Measurements from ENCODE around the gene SLC47A2. TPM values are rescaled to one million over a fixed set of nuclear protein-coding genes. Genes with fewer than 3 reads are reported as not detected.
"Not testable (repeated sequence)": the region's sequence is repeated elsewhere in the genome, so short reads cannot be mapped to it uniquely, and the experiment has no call there.

SLC47A2 gene, protein sequence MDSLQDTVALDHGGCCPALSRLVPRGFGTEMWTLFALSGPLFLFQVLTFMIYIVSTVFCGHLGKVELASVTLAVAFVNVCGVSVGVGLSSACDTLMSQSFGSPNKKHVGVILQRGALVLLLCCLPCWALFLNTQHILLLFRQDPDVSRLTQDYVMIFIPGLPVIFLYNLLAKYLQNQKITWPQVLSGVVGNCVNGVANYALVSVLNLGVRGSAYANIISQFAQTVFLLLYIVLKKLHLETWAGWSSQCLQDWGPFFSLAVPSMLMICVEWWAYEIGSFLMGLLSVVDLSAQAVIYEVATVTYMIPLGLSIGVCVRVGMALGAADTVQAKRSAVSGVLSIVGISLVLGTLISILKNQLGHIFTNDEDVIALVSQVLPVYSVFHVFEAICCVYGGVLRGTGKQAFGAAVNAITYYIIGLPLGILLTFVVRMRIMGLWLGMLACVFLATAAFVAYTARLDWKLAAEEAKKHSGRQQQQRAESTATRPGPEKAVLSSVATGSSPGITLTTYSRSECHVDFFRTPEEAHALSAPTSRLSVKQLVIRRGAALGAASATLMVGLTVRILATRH
- not detected for total RNA-seq

DNA sequence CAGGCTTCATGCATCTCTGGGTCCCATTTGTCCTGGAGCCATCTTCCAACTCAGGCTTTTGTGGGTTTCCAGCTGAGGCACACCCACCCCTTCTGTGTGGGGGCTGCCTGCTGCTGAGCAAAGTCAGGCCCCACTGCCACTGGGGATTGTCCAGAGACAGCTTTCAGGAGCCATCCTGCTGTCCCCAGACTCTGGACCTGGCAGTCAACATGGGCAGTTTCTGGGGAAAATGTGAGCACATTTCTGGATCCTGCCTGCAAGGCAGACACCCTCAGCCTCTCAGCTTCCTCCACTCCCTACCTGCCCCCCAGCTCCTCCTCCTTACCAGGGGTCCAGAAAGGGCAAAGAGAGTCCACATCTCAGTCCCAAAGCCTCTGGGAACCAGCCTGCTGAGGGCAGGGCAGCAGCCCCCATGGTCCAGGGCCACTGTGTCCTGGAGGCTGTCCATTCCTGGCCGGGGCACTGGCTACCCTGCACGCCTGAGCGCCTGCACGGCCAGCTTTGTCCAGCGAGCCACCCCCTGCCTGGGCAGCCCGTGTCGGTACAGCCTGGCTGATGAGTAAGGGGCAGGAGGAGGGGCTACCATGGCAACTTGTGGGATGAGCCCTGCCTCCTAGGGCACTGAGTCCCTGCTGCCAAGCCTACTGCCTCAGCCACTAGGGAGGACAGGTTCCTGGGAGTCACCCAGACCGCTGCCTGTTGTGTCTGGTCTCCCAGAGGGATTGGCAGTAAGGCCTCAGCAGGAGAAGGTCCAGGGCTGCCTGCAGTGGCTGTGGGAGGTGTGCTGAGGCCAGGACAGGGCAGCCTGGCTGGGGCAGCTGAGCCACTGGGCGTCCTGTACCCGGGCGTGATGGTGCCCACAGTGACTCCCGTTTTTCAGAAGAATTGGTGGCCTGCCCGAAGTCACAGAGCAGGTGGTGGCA, at the start of gene SLC47A2:
Gene SLC47A2, minus strand, starts transcription at position 477 of the 923 bp plus-strand sequence. Its CDS starts 29 bp downstream, at position 448.
- H3K4me1 Mint-ChIP-seq (ENCODE audit: low read depth): no peaks in the 10 kb centered on the region
- ChIA-PET CTCF (no interaction called here), POLR2A (no interaction called here)
- H3K36me3 Mint-ChIP-seq: no peaks in the 10 kb centered on the region
- no peaks in the 10 kb centered on the region for H3K27me3 Mint-ChIP-seq
- intact Hi-C loops (cut with micrococcal nuclease): no loop called here
- no peak within 1 kb of the TSS for H3K27ac Mint-ChIP-seq
- H3K4me3 Mint-ChIP-seq: no peak within 1 kb of the TSS
- no peak for DNase-seq
- no peaks in the 10 kb centered on the region for H3K9me3 Mint-ChIP-seq

DNA sequence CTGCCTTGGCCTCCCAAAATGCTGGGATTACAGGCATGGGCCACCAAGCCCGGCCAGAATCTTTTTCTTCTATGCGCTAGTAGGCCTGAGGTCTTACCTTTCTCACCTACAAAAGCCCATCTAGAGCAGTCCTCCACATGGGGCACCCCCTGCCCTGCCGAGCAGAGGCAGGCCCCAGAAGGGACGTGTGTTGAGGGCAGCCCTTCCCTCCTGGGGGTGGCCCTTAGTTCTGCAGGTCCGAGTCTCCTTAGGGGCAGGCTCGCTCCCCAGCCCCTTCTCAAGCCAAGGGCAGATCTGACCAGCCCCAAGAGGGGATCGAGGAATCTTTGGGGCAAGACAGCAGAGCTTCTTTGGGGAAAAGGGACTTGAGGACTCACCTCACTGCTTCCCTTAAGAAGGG, 49.6 kb upstream of the SLC47A2 start:
- peaks cover 39% of the 10 kb centered on the region for H3K4me1 Mint-ChIP-seq (ENCODE audit: low read depth)
- H3K36me3 Mint-ChIP-seq: no peaks in the 10 kb centered on the region
- intact Hi-C loops (cut with micrococcal nuclease): loop anchor here (1.0 to 5.0 kb wide), 3 partner anchors 117 to 404 kb away; partner anchors contain the start of genes ALDH3A2 and B9D1
- no peaks in the 10 kb centered on the region for H3K9me3 Mint-ChIP-seq
- no peak overlapping the region for H3K4me3 Mint-ChIP-seq
- CTCF ChIA-PET: interaction anchor here (0.6 to 11.7 kb wide), 29 partner anchors 8 to 486 kb away, joined by 3 to 233 read pairs (median 4); partner anchors contain the start of genes ALDH3A2, B9D1 and MAPK7
- no peaks in the 10 kb centered on the region for H3K27me3 Mint-ChIP-seq
- POLR2A ChIA-PET: no interaction called here
- no peak overlapping the region for H3K27ac Mint-ChIP-seq
- no peak for DNase-seq

DNA sequence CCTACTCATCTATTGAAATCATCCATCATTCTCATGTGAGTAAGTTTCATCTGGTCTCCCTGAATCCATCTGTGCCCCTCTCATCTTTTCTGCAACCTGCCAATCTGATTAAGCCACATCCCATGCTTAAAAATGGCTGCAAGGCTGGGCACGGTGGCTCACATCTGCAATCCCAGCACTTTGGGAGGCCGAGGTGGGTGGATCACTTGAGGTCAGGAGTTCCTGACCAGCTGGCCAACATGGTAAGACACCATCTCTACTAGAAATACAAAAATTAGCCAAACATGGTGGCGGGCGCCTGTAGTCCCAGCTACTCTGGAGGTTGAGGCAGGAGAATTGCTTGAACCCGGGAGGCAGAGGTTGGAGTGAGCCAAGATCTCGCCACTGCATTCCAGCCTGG, 47.6 kb upstream of the SLC47A2 start:
- H3K9me3 Mint-ChIP-seq; DNase-seq; H3K27me3 Mint-ChIP-seq; H3K4me3 Mint-ChIP-seq; intact Hi-C loops (cut with micrococcal nuclease); H3K27ac Mint-ChIP-seq; H3K36me3 Mint-ChIP-seq: not testable (repeated sequence)
- ChIA-PET POLR2A (interaction anchor here (0.6 kb wide), 1 partner anchor 102 kb away, joined by 3 read pairs; no protein-coding TSS in a partner anchor), CTCF (interaction anchor here (1.2 to 11.7 kb wide), 9 partner anchors 18 to 401 kb away, joined by 3 to 233 read pairs (median 11); partner anchors contain the start of genes ALDH3A1, ALDH3A2 and B9D1)
- H3K4me1 Mint-ChIP-seq (ENCODE audit: low read depth): peaks cover 23% of the 10 kb centered on the region

DNA sequence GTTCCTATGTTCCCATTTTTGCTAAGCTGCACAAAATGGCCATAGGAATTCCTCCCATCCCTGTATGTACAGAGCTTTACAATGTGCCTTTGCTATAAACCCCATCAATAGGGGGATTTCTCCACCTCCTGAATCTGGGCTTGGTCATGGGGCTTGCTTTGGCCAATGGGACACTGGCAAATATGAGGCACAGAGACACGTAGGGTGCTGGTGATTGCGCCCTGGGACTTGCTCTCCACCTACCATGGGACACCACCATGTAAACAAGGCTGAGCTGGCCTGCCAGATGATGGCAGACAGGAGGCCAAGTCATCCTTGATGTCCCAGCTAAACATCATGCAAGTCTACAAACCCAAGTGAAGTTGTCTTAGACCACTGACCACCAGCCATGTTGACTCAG, 47.0 kb upstream of the SLC47A2 start:
- CTCF ChIA-PET: interaction anchor here (0.9 to 11.7 kb wide), 26 partner anchors 8 to 525 kb away, joined by 3 to 233 read pairs (median 4); partner anchors contain the start of genes ALDH3A1, ALDH3A2 and B9D1
- no peak overlapping the region for H3K27ac Mint-ChIP-seq
- peaks cover 19% of the 10 kb centered on the region for H3K4me1 Mint-ChIP-seq (ENCODE audit: low read depth)
- POLR2A ChIA-PET: no interaction called here
- no peak overlapping the region for H3K4me3 Mint-ChIP-seq
- H3K36me3 Mint-ChIP-seq: no peaks in the 10 kb centered on the region
- intact Hi-C loops (cut with micrococcal nuclease): no loop called here
- no peak for DNase-seq
- no peaks in the 10 kb centered on the region for H3K9me3 Mint-ChIP-seq
- H3K27me3 Mint-ChIP-seq: no peaks in the 10 kb centered on the region

DNA sequence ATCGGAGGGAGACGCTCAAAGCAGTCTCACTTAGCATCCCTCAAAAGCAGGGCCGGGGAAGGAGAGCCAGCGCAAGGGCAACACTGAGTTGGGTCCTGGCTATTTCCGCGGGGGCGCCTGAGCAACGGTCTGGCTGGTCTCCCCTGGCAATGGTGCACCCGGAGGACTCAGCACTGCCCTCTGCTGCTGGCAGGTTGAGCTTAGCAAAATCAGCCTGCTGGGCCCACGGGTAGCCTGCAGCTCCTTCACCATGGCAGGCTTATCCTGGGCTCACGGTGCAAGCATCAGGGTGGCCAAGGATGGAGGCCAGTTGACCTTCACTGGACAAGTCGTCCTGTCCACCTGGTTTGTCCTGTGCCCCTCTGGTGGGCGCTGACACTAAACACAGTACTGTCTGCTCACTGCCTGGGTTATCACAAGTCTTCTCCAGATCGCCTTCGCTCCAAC, 46.2 kb upstream of the SLC47A2 start:
- intact Hi-C loops (cut with micrococcal nuclease): loop anchor here (1.0 kb wide), 1 partner anchor 248 kb away; no protein-coding TSS in a partner anchor
- Mint-ChIP-seq H3K36me3 (no peaks in the 10 kb centered on the region), H3K4me1 (ENCODE audit: low read depth) (peaks cover 11% of the 10 kb centered on the region), H3K27me3 (no peaks in the 10 kb centered on the region), H3K27ac (no peak overlapping the region), H3K4me3 (no peak overlapping the region), H3K9me3 (no peaks in the 10 kb centered on the region)
- ChIA-PET CTCF (interaction anchor here (0.6 to 11.7 kb wide), 46 partner anchors 9 to 524 kb away, joined by 3 to 233 read pairs (median 4); partner anchors contain the start of genes AKAP10, ALDH3A1, ALDH3A2 and B9D1), POLR2A (interaction anchor here (0.6 kb wide), 1 partner anchor 400 kb away, joined by 3 read pairs; the partner anchor contains the start of gene B9D1)
- peak; percentile 82 for DNase-seq

DNA sequence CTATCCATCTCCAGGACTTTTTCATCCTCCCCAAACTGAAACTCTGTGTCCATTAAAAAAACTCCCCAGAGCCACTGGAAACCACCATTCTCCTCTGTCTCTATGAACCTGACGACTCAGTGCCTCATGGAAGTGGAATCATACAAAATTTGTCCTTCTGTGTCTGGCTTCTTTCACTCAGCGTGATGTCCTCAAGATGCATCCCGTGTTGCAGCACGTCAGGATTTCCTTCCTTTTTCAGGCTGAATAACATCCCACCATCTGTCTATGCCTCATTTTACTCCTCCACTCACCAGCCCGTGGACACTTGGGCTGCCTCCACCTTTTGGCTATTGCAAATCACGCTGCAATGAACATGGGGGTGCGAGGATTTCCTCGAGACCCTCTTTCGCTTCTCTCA, 44.4 kb upstream of the SLC47A2 start:
- Mint-ChIP-seq H3K4me3 (no peak overlapping the region), H3K4me1 (ENCODE audit: low read depth) (peaks cover 4% of the 10 kb centered on the region), H3K27ac (no peak overlapping the region), H3K27me3 (no peaks in the 10 kb centered on the region), H3K9me3 (no peaks in the 10 kb centered on the region), H3K36me3 (no peaks in the 10 kb centered on the region)
- DNase-seq: no peak
- ChIA-PET CTCF (interaction anchor here (0.6 to 11.7 kb wide), 5 partner anchors 9 to 519 kb away, joined by 3 to 233 read pairs (median 31); partner anchors contain the start of genes ALDH3A1 and B9D1), POLR2A (no interaction called here)
- intact Hi-C loops (cut with micrococcal nuclease): no loop called here

DNA sequence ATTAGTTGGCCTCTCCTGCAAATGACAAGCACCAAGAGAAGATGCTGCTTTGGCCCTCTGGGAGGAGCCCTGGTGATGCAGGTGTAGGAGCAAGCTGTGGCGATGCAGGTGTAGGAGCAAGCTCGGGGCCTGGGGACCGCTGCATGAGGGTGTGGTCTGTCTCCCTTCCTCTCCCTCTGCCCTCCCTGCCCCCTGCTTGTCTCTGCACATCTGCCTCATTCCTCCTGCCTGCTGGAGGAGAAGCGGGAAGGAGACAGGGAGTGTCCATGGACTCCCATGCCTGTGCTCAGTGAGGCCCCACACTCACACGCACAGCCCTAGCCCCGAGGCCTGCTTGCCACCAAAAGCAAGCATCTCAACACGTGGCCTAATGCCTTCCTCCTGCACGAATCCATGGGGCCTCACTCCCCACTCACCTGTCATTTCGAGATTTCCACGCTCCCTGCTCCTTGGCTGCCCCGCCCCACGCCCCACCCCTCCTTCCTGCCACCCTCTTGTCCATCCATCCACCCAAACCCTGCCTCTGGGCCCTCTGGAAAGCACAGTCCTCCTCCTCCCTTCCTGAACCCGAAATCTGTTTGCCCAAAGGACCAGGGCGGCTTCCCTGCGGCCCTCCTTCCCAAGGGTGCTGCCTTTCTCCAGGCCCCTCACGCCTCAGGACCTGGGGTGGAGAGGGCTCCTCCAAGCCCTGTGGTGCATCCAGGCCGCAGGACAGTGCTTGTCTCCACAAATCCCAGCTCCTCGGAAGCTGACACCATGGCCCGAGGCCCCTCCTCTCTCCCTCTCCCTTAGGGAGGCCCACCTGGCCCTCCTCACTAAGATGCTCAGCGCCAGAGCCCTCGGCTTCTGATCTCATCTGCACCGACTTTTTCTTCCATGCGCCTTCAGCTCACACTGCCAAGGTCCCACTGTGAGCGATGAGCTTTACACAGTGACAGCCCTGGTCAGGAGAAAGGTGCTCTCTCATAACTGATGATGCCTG, 43.5 kb upstream of the SLC47A2 start:
- Mint-ChIP-seq H3K27me3 (no peaks in the 10 kb centered on the region), H3K4me1 (ENCODE audit: low read depth) (peaks cover 7% of the 10 kb centered on the region), H3K27ac (no peak overlapping the region), H3K36me3 (no peaks in the 10 kb centered on the region), H3K9me3 (no peaks in the 10 kb centered on the region), H3K4me3 (no peak overlapping the region)
- ChIA-PET POLR2A (no interaction called here), CTCF (interaction anchor here (0.7 to 11.7 kb wide), 4 partner anchors 15 to 397 kb away, joined by 4 to 233 read pairs (median 40); partner anchors contain the start of genes ALDH3A1 and B9D1)
- intact Hi-C loops (cut with micrococcal nuclease): no loop called here
- DNase-seq: no peak

DNA sequence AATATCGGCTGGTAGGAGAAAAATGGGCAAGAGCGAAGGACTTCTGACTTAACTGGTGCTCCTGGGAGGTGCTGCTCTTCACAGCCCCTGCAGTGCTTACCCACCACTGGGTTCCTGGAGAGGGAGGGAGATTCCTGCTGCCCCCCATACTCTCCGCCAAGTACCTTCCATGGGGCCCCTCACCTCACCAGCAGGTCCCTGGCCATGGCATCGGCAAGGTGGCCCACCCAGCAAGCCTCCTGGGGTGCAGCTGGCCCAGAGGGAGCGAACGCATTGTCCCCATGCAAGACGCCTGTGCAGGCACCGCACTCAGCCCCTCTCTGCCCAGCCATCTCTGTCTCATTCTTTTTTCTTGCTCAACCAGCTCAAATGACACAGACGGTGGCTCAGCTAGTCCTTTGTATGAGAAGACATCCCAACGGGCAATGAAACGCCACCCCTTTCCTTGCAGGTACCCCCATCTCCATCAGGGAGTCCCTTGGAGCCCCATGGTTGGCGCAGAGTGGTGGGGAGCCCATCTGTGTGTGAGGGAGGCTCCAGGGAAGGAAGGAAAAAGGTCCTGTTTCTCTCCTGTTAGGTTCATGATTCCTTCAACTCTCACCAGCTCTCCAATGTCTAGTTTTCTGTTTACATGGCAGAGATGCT, 41.3 kb upstream of the SLC47A2 start:
- no peak overlapping the region for H3K27ac Mint-ChIP-seq
- H3K4me3 Mint-ChIP-seq: no peak overlapping the region
- no peak for DNase-seq
- ChIA-PET CTCF (interaction anchor here (1.0 to 11.7 kb wide), 3 partner anchors 9 to 243 kb away, joined by 9 to 233 read pairs (median 72); partner anchors contain the start of gene ALDH3A1), POLR2A (no interaction called here)
- peaks cover 7% of the 10 kb centered on the region for H3K4me1 Mint-ChIP-seq (ENCODE audit: low read depth)
- H3K36me3 Mint-ChIP-seq: no peaks in the 10 kb centered on the region
- peaks cover 2% of the 10 kb centered on the region for H3K27me3 Mint-ChIP-seq
- intact Hi-C loops (cut with micrococcal nuclease): no loop called here
- no peaks in the 10 kb centered on the region for H3K9me3 Mint-ChIP-seq

DNA sequence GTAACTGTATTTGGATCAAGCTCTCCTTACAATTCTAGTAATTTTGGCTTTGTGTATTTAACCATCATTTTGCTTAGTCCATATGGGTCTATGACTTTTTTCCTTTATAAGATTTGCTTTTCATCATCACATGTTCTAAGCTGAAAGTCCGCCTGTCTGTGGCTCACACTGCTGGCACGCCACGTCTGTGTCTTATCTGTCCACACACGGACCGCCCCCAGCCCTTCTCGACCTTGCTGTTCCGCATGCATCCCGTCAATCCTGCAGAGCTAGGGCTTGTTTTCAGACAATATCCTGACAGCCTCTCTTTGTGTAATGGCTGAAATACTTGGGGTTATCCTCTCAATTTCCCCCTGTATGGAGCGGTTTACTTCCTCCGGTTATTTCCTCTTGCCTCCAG, 40.2 kb upstream of the SLC47A2 start:
- Mint-ChIP-seq H3K27me3 (peaks cover 2% of the 10 kb centered on the region), H3K27ac (no peak overlapping the region), H3K36me3 (no peaks in the 10 kb centered on the region), H3K4me1 (ENCODE audit: low read depth) (peaks cover 7% of the 10 kb centered on the region), H3K9me3 (no peaks in the 10 kb centered on the region), H3K4me3 (no peak overlapping the region)
- intact Hi-C loops (cut with micrococcal nuclease): no loop called here
- CTCF ChIA-PET: interaction anchor here (0.7 to 4.1 kb wide), 2 partner anchors 10 to 12 kb away, joined by 3 to 24 read pairs; no protein-coding TSS in a partner anchor
- POLR2A ChIA-PET: interaction anchor here (0.5 kb wide), 1 partner anchor 122 kb away, joined by 3 read pairs; no protein-coding TSS in a partner anchor
- DNase-seq: no peak

DNA sequence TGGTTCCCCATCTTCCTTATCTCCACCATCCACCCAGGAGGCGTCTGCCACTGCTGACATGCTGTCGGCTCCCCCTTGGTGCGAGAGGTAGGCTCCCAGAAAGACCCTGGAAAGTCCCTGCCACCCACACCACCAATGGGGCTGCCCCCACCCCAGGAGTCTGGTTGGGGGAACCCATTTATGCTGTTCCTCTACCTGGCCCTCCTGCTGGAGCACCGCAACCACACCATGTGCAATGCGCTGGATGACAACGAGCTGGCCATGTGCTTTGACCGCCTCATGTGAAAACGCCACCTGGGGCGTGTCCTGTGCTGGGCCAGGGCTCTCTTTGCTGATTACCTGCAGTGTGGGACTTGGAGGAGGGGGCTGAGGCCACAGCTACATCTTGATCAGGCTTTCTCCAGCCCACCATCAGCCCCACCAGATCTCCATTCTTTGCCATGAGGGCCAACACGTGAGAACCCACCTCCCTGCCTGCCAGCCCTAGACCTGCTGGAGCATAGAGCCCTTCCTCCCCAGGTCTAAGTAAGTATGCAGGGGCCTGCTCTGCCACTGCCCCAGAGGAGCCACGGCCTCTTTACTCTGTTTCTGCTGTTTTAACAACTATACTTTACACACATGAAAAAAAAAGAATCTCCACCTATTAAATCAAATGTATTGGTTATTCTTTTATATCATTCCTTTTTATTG, 39.6 kb upstream of the SLC47A2 start:
- DNase-seq: no peak
- ChIA-PET POLR2A (no interaction called here), CTCF (interaction anchor here (0.7 to 4.1 kb wide), 2 partner anchors 11 kb away, joined by 3 to 24 read pairs; no protein-coding TSS in a partner anchor)
- Mint-ChIP-seq H3K9me3 (no peaks in the 10 kb centered on the region), H3K27ac (no peak overlapping the region), H3K36me3 (no peaks in the 10 kb centered on the region), H3K27me3 (peaks cover 2% of the 10 kb centered on the region), H3K4me3 (no peak overlapping the region), H3K4me1 (ENCODE audit: low read depth) (peaks cover 8% of the 10 kb centered on the region)
- intact Hi-C loops (cut with micrococcal nuclease): no loop called here
